ENCODE results near the gene DRC3.
"Not testable (repeated sequence)": the region's sequence is repeated elsewhere in the genome, so short reads cannot be mapped to it uniquely, and the experiment has no call there.

The DRC3 gene

DNA sequence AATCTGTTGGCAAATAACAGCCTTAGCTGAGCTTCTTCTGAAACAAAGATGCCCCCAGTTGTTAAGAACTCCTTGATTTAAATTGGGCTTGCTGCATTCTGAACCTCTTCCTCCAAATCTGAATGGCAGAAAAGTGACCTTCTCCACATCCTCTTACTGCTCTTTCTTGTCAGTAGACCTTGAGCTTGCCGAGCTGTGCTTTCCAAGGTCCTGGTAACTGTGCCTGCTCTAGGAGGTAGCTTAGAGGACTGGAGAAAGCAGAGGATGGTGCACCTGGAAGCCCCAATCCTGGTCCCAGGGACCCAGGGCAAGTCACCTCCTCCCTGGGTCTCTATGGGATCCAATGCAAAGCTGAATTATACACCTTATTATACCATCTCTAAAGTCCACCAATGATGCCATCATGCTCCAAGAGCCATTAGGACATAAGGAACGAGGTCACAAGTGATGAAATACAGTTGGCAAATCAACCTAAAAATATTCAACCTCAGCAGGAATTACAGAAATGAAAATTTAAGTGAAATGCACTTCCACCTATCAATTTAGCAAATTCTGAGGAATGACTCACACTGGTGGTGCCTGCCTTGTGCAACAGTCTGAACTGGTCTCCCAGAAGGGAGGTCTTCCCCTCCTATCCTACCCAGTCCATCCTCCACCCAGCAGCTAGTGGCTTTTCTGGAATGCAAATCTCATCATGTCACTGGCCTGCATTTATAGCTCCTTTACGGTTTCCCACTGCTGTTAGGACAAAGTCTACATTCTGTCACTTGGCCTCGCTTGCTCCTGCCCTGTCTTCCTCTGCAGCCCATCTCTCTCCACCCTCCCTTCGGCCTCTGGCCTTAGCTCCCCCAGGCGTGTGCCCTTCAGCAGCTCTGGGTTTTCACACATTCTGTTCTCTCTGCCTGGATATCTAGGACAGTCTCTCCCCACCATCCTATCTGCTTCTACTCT, 37.1 kb upstream of the DRC3 start:
- peak; percentile 96 for DNase-seq (ENCODE audit: low read depth)
- TF ChIP-seq, protein P1, sequence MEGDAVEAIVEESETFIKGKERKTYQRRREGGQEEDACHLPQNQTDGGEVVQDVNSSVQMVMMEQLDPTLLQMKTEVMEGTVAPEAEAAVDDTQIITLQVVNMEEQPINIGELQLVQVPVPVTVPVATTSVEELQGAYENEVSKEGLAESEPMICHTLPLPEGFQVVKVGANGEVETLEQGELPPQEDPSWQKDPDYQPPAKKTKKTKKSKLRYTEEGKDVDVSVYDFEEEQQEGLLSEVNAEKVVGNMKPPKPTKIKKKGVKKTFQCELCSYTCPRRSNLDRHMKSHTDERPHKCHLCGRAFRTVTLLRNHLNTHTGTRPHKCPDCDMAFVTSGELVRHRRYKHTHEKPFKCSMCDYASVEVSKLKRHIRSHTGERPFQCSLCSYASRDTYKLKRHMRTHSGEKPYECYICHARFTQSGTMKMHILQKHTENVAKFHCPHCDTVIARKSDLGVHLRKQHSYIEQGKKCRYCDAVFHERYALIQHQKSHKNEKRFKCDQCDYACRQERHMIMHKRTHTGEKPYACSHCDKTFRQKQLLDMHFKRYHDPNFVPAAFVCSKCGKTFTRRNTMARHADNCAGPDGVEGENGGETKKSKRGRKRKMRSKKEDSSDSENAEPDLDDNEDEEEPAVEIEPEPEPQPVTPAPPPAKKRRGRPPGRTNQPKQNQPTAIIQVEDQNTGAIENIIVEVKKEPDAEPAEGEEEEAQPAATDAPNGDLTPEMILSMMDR (conservative IDR thresholded peaks at IDR 0.05; ENCODE audit: low read depth, low read length): no peak
- H3K4me3 ChIP-seq (ENCODE audit: low read depth, low read length): no peak overlapping the region

DNA sequence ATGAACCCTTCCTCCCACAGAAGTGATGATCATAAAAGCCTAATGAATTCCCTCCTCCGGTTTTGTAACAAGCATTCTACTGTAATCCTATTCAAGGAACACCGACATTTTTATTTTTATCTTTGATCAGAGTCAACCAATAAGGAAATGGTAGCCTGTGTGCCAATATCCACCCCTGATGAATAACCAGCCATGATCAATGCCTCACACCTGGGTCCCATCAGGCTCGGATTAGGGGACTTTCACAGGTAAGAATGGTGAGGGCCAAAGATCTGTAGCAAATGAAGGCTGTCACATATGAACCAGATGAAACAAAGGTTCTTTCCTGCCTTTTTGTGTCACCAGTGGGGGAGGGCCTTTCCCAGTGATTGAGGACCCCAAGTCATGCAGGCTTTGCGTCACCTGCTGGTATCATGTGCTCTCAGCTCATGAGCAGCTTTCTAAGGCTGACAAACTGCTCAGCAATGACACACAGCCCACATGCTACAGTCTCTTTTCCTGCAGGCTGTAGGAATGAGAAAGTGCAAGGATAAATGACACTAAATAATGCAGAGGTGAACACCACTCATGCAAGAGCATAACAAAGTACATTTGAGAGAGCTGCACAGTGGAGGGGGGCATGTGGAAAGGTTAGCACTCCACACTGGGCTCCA, 35.3 kb upstream of the DRC3 start:
- TF ChIP-seq, protein P1 (conservative IDR thresholded peaks at IDR 0.05; ENCODE audit: low read depth, low read length): no peak
- no peak for DNase-seq (ENCODE audit: low read depth)

DNA sequence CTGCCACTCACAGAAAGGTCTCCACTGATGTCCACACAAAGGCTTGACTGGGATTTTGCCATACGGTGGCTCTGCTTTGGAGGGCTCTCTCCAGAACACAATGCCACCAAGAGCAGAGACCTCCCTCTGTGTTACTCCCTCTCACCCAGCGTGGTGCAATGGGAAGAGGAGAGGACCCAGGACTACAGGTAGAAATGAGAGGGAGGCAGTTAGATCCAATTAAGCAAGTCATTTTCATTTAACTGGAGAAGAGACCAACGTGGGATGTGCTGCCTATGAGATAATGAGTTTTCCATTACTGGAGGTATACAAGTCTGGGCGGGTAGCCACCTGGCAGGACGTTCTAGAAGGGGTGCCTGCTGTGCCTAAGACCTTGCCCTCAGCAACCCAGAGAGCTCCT, 34.7 kb upstream of the DRC3 start:
- no peak overlapping the region for H3K4me3 ChIP-seq (ENCODE audit: low read depth, low read length)
- DNase-seq (ENCODE audit: low read depth): no peak
- TF ChIP-seq, protein P1 (conservative IDR thresholded peaks at IDR 0.05; ENCODE audit: low read depth, low read length): no peak

More for the DNA sequence above, 35.3 kb upstream of the DRC3 start:
- H3K4me3 ChIP-seq (ENCODE audit: low read depth, low read length): no peak overlapping the region

DNA sequence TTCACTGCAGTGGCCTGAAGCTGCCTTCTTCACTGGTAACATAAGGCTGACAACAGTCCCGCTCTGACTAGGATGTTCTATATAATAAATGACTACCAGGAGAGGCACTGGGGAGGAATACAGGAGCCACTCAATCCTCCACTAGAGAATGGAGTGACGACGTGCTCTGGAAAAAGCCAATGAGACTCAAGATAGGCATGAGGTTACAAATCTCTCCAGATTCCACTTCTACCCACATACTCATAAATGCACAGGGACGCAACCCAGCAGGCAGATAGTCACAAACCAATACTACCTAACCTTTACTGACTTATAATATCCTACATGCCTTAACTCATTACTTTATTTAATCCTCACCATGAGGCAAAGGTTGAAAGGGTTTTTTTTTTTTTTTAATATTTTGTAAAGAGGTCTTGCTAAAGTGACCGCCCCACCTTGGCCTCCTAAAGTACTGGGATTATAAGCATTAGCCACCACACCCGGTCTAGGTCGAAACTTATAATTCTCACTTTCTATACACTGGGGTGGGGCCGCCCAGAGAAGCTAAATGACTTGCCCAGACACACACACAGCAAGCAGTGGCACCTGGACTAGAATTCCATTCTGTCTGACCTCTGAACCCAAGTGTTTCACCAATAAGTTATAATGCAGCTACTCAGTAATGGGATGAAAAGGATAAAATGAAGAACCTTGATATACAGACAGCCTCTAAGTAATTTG, 34.1 kb upstream of the DRC3 start:
- TF ChIP-seq, protein P1 (conservative IDR thresholded peaks at IDR 0.05; ENCODE audit: low read depth, low read length): no peak
- DNase-seq (ENCODE audit: low read depth): no peak
- H3K4me3 ChIP-seq (ENCODE audit: low read depth, low read length): no peak overlapping the region

DNA sequence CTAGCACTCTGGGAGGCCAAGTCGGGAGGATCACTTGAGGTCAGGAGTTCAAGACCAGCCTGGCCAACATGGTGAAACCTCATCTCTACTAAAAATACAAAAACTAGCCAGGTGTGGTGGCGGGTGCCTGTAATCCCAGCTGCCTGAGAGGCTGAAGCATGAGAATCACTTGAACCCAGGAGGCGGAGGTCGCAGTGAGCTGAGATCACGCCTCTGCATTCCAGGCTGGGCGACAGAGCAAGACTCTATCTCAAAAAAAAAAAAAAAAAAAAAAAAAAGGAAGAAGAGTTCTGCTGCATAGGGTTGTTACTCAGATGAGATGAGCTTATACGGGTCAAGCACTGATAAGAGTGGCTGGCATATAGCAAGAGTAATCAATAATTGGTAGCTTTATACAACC, 32.7 kb upstream of the DRC3 start:
- not testable (repeated sequence) for DNase-seq (ENCODE audit: low read depth); H3K4me3 ChIP-seq (ENCODE audit: low read depth, low read length)

DNA sequence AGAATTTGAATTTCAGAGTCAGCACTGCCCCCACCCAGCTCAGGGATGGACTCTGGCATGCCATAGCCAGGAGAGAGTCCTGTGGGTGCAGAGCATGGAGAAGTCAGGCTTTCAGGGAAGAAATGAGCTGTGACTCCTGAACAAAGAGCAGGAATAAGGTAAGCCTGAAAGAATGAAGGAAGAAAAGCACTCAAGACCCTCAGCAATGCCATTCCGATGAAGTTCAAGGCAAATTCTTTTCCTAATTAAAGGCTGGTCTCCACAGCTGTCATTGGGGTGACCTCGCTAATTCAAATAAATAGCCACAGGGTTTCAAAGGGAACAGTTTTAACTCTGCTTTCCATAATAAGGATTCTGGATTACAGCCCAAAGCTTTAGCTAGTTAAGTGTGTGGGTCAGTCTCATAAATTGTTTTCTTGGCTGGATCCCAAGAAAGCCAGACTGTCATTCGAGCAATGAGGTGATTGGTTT, 32.2 kb upstream of the DRC3 start:
- DNase-seq (ENCODE audit: low read depth): peak; percentile 46
- no peak overlapping the region for H3K4me3 ChIP-seq (ENCODE audit: low read depth, low read length)
- TF ChIP-seq, protein P1 (conservative IDR thresholded peaks at IDR 0.05; ENCODE audit: low read depth, low read length): no peak

DNA sequence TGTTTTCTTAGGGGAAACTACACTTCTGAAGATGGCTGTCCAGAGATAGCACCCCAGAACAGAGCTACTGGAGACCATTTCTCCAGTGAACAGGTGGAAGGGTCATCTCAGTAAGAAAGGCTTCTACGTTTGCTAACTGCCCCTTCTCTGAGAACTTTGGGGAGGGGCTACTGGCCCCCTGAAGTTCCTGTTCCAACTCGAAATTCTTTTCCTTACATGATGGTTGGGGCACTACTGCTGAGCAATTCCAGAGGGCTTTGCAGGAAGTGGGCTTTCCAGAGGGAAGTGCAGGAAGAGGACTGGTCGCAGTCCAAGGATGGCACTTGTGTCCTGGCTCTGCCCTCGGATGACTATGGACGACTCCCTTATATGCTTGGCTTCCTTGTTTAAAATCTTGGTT, 31.6 kb upstream of the DRC3 start:
- TF ChIP-seq, protein P1 (conservative IDR thresholded peaks at IDR 0.05; ENCODE audit: low read depth, low read length): no peak
- DNase-seq (ENCODE audit: low read depth): no peak
- no peak overlapping the region for H3K4me3 ChIP-seq (ENCODE audit: low read depth, low read length)
